HG03064 (cell line): ENCODE data around the gene CASR.

Experiments used
- ATAC-seq: cut with Tn5 transposase; IDR thresholded peaks from one replicate; pipeline ENCODE4 v1.9.1; 2021; ENCODE audit warnings: low read depth; ENCODE audit not compliant: unreplicated experiment

Gene CASR

GRCh38 chr3:122257644-122258364 is 74.3 kb downstream of the CASR start:
- ATAC-seq: no peak

- peak; percentile 76 for ATAC-seq
Observed at GRCh38 chr3:122258757-122259371, 75.4 kb downstream of the CASR start.

GRCh38 chr3:122260206-122260605 is 76.7 kb downstream of the CASR start:
- no peak for ATAC-seq

GRCh38 chr3:122263058-122263457 is 79.6 kb downstream of the CASR start:
- ATAC-seq: no peak

GRCh38 chr3:122263974-122264588 is 80.6 kb downstream of the CASR start:
- ATAC-seq: no peak

GRCh38 chr3:122265957-122266356 is 82.5 kb downstream of the CASR start:
- ATAC-seq: no peak

- no peak for ATAC-seq
Observed at GRCh38 chr3:122268257-122269024, 85.0 kb downstream of the CASR start.

GRCh38 chr3:122269045-122269444 is 85.6 kb downstream of the CASR start:
- no peak for ATAC-seq

- no peak for ATAC-seq
Observed at GRCh38 chr3:122271246-122271898, 87.9 kb downstream of the CASR start.

- ATAC-seq: no peak
Observed at GRCh38 chr3:122272879-122273278, 89.4 kb downstream of the CASR start.

GRCh38 chr3:122273498-122273897 is 90.0 kb downstream of the CASR start:
- ATAC-seq: no peak

GRCh38 chr3:122281891-122282290 is 98.4 kb downstream of the CASR start:
- no peak for ATAC-seq

GRCh38 chr3:122283796-122284445 is 100.5 kb downstream of the CASR start:
- no peak for ATAC-seq

- no peak for ATAC-seq
Observed at GRCh38 chr3:122284486-122284885, 101.0 kb downstream of the CASR start.

GRCh38 chr3:122294359-122294758 is 110.9 kb downstream of the CASR start:
- no peak for ATAC-seq

- ATAC-seq: no peak
Observed at GRCh38 chr3:122295266-122296062, 112.0 kb downstream of the CASR start.

GRCh38 chr3:122298239-122298638 is 114.8 kb downstream of the CASR start:
- ATAC-seq: peak; percentile 64

- ATAC-seq: no peak
Observed at GRCh38 chr3:122299215-122299614, 115.7 kb downstream of the CASR start.

- ATAC-seq: no peak
Observed at GRCh38 chr3:122299872-122300460, 116.5 kb downstream of the CASR start.
